K562 (cell line): ENCODE measurements around the gene PLEKHM1. TPM values are rescaled to one million over a fixed set of nuclear protein-coding genes. Genes with fewer than 3 reads are reported as not detected.

ENCODE experiments used
- ATAC-seq: fragments of 200-7000 bp; cut with Tn5 transposase; 3 replicates; pipeline ENCODE4 v1.9.1; 2020; ENCODE audit warnings: moderate library complexity
- BruUV-seq: library from RNA; stranded (reverse); fragments of 400-500 nt; replicated peaks from 2 replicates; lab custom pipeline; 2021; lab: Mats Ljungman, UMichigan
- CTCF ChIA-PET: fragments of 300-600 bp; formaldehyde crosslinking; extraction: SDS; loops from one replicate; lab custom pipeline; 2021; ENCODE audit warnings: low intra/inter-chr PET ratio; lab: Yijun Ruan, JAX
- POLR2A ChIA-PET: fragments of 300-600, 350-650 bp; sonication (Branson Sonifier 250); formaldehyde crosslinking; extraction: SDS; loops from one replicate; lab custom pipeline; 2021; ENCODE audit warnings: antibody characterized with exemption, inconsistent platforms; lab: Yijun Ruan, JAX
- DNase-seq, 4 experiments: peaks; one replicate each; pipeline versions ENCODE4 v3.0.0 to v3.0.0-alpha.2; 2011 to 2018; ENCODE audit warnings: low spot score in 3 of 4, mixed read lengths in 3 of 4; ENCODE audit errors: extremely low read depth in 1 of 4
- FAIRE-seq: peaks from 2 replicates; lab custom pipeline; 2011; peaks lifted over from hg19 to GRCh38; lab: Jason Lieb, UNC
- H2AFZ ChIP-seq: 2 replicates; pipeline ENCODE4 v1.6.0; 2011; ENCODE audit warnings: low read depth, low read length, control low read depth, inconsistent platforms
- H3K27ac ChIP-seq: fragments of 200-600 bp; 3 replicates; pipeline ENCODE4 v1.8.0; 2011; ENCODE audit warnings: low read depth, mild to moderate bottlenecking, control low read depth, inconsistent platforms, low read length, moderate library complexity, mixed read lengths; ENCODE audit errors: extremely low read depth
- H3K27me3 ChIP-seq, 2 experiments: fragments of 300-600 bp in 1 of 2; 2 replicates in 1 of 2; 3 replicates in 1 of 2; pipeline versions ENCODE4 v1.6.0 to v1.8.0; 2011; ENCODE audit warnings: inconsistent platforms in 2 of 2, low read length in 2 of 2, mild to moderate bottlenecking in 1 of 2, mixed read lengths in 1 of 2, moderate library complexity in 1 of 2; ENCODE audit not compliant: control insufficient read depth in 2 of 2, insufficient read depth in 2 of 2
- H3K36me3 ChIP-seq: fragments of 300-600 bp; 3 replicates; pipeline ENCODE4 v1.8.0; 2011; ENCODE audit warnings: mild to moderate bottlenecking, low read length, inconsistent platforms; ENCODE audit not compliant: control insufficient read depth, insufficient read depth
- H3K4me1 ChIP-seq, 2 experiments: fragments of 200-600 bp in 1 of 2; replicated peaks in 1 of 2; 2 replicates in 1 of 2; 3 replicates in 1 of 2; pipeline versions ENCODE4 v1.5.1 to v1.8.0; 2011; ENCODE audit warnings: inconsistent platforms in 2 of 2, low read length in 2 of 2, mild to moderate bottlenecking in 1 of 2, mixed read lengths in 1 of 2, moderate library complexity in 1 of 2; ENCODE audit not compliant: control insufficient read depth in 2 of 2, insufficient read depth in 2 of 2
- H3K4me2 ChIP-seq: 2 replicates; pipeline ENCODE4 v1.6.1; 2011; ENCODE audit warnings: low read length, control low read depth, inconsistent platforms, mixed read lengths; ENCODE audit not compliant: insufficient read depth
- H3K4me3 ChIP-seq: fragments of 200-600 bp; sonication (generic), shearing (Covaris generic); 2 replicates; pipeline ENCODE4 v1.5.1; 2016; ENCODE audit warnings: control low read depth, inconsistent platforms
- H3K79me2 ChIP-seq: fragments of 200-600 bp; 3 replicates; pipeline ENCODE4 v1.8.0; 2011; ENCODE audit warnings: low read length, inconsistent platforms; ENCODE audit not compliant: control insufficient read depth, insufficient read depth
- H3K9ac ChIP-seq, 2 experiments: 2 replicates each; pipeline versions ENCODE4 v1.6.0 to v1.6.1; 2011; ENCODE audit warnings: low read depth in 2 of 2, low read length in 2 of 2, control low read depth in 1 of 2, inconsistent platforms in 1 of 2, mild to moderate bottlenecking in 1 of 2, mixed read lengths in 1 of 2; ENCODE audit not compliant: insufficient read depth in 1 of 2
- H3K9me1 ChIP-seq: one replicate; pipeline ENCODE4 v1.6.0; 2011; ENCODE audit warnings: inconsistent platforms, mild to moderate bottlenecking, low read length, moderate library complexity; ENCODE audit not compliant: control insufficient read depth, insufficient read depth
- H3K9me3 ChIP-seq: replicated peaks from 2 replicates; pipeline ENCODE4 v1.5.1; 2011; ENCODE audit warnings: low read depth, low read length, inconsistent platforms; ENCODE audit not compliant: control insufficient read depth, insufficient read depth
- H4K20me1 ChIP-seq: replicated peaks from 2 replicates; pipeline ENCODE4 v1.6.1; 2011; ENCODE audit warnings: low read length, inconsistent platforms, mixed read lengths; ENCODE audit not compliant: control insufficient read depth, insufficient read depth
- ATF7 ChIP-seq: fragments of 450-650 bp; IDR thresholded peaks from 2 replicates; pipeline ENCODE4 v1.7.1; 2014; ENCODE audit warnings: mild to moderate bottlenecking, moderate library complexity
- BHLHE40 ChIP-seq: IDR thresholded peaks from 2 replicates; pipeline ENCODE4 v1.6.1; 2011; ENCODE audit warnings: low read length, improper control_type of control experiment
- BRD9 ChIP-seq: fragments of 450-650 bp; IDR thresholded peaks from 2 replicates; pipeline ENCODE4 v1.6.1; 2018; ENCODE audit warnings: low read depth; ENCODE audit not compliant: partially characterized antibody
- CBX1 ChIP-seq: sonication (generic); IDR thresholded peaks from 2 replicates; pipeline ENCODE4 v1.6.1; 2016; ENCODE audit warnings: antibody characterized with exemption, low read depth, mild to moderate bottlenecking
- DPF2 ChIP-seq: fragments of 450-650 bp; IDR thresholded peaks from 2 replicates; pipeline ENCODE4 v1.6.1; 2016
- HDAC2 ChIP-seq: fragments of 450-650 bp; IDR thresholded peaks from 2 replicates; pipeline ENCODE4 v1.6.1; 2016; ENCODE audit warnings: mild to moderate bottlenecking
- HDAC8 ChIP-seq: fragments of 450-650 bp; IDR thresholded peaks from 2 replicates; pipeline ENCODE4 v1.6.1; 2016; ENCODE audit warnings: mild to moderate bottlenecking, missing genetic modification characterization, moderate library complexity, missing compliant biosample characterization
- KDM4B ChIP-seq, 2 experiments: fragments of 450-650 bp in 1 of 2; sonication (generic) in 1 of 2; IDR thresholded peaks; 2 replicates each; pipeline ENCODE4 v1.6.1; 2016 to 2017; ENCODE audit warnings: borderline replicate concordance in 2 of 2, antibody characterized with exemption in 1 of 2, low read depth in 1 of 2, mild to moderate bottlenecking in 1 of 2
- RAD21 ChIP-seq, 2 experiments: fragments of 250-450 bp in 1 of 2; fragments of 450-650 bp in 1 of 2; sonication (Bioruptor Pico) in 1 of 2; formaldehyde crosslinking in 1 of 2; IDR thresholded peaks in 1 of 2; conservative IDR thresholded peaks in 1 of 2; 2 replicates each; pipeline versions ENCODE4 v1.4.0 to v1.8.0; 2020 to 2022; ENCODE audit warnings: mild to moderate bottlenecking in 2 of 2, moderate library complexity in 1 of 2
- RB1 ChIP-seq: fragments of 450-650 bp; IDR thresholded peaks from 2 replicates; pipeline ENCODE4 v1.6.1; 2017; ENCODE audit warnings: low read depth, mild to moderate bottlenecking
- ZBED1 ChIP-seq: IDR thresholded peaks from 2 replicates; pipeline ENCODE4 v1.6.1; 2014
- ZNF217 ChIP-seq: sonication (generic); formaldehyde crosslinking; IDR thresholded peaks from 2 replicates; pipeline ENCODE4 v1.8.0; 2022; ENCODE audit warnings: mild to moderate bottlenecking, missing genetic modification reagents
- WGBS: fragments of 100-300 bp; shearing (Covaris generic); methylation state at CpG from one replicate; pipeline ENCODE4 v1.1.6; 2016; ENCODE audit warnings: low coverage, mixed read lengths; ENCODE audit not compliant: insufficient coverage; ENCODE audit errors: missing lambda C conversion rate; 5-methylcytosine and 5-hydroxymethylcytosine counted together
- in situ Hi-C: fragments of 300-500 bp; cut with MboI; formaldehyde crosslinking; loops from 4 replicates; pipeline ENCODE4 v1.15.0; 2018; ENCODE audit warnings: inconsistent platforms, mixed read lengths
- intact Hi-C: fragments of 100-400 bp; cut with micrococcal nuclease; formaldehyde crosslinking; loops from 2 replicates; pipeline ENCODE4 v1.14.2; 2022
- polyA plus RNA-seq, 8 experiments: library from polyadenylated mRNA; depleted of rRNA in 4 of 8; stranded (reverse) in 5 of 8; unstranded in 3 of 8; fragments of >200 nt; fragmentation: Nextera tagmentation in 2 of 8; fragmentation: Illumina TruSeq in 1 of 8; extraction: Ambion mirVana in 2 of 8; extraction: Trizol in 1 of 8; gene quantifications; 2 replicates each; pipeline versions ENCODE4 v1.2.1 to v1.2.3, GENCODE V29; 2011 to 2014; ENCODE audit warnings: inconsistent platforms in 1 of 8, missing spikeins in 1 of 8
- total RNA-seq, 7 experiments: library from RNA; depleted of rRNA in 6 of 7; stranded (reverse); fragments of >200 nt in 6 of 7; fragmentation: Illumina TruSeq in 2 of 7; extraction: Trizol in 2 of 7; gene quantifications; 2 replicates each; pipeline versions ENCODE4 v1.2.1 to v1.2.3, GENCODE V29; 2011 to 2021; ENCODE audit warnings: low replicate concordance in 1 of 7
- TF ChIP-seq, protein P1 (sequence below), 3 experiments: fragments of 200-800 bp in 1 of 3; fragments of 250-450 bp in 1 of 3; fragments of 450-650 bp in 1 of 3; sonication (Bioruptor Pico) in 1 of 3; sonication (Bioruptor generic) in 1 of 3; formaldehyde crosslinking in 1 of 3; IDR thresholded peaks; 2 replicates each; pipeline versions ENCODE4 v1.6.1 to v1.8.0; 2016 to 2022; ENCODE audit warnings: mild to moderate bottlenecking in 2 of 3, missing genetic modification characterization in 2 of 3, missing compliant biosample characterization in 1 of 3, moderate library complexity in 1 of 3
- TF ChIP-seq, protein P2 (sequence below): fragments of 450-650 bp; IDR thresholded peaks from 2 replicates; pipeline ENCODE4 v1.6.1; 2016; ENCODE audit warnings: antibody characterized with exemption
- TF ChIP-seq, protein P3 (sequence below): fragments of 450-650 bp; IDR thresholded peaks from 2 replicates; pipeline ENCODE4 v1.7.0; 2016; ENCODE audit warnings: borderline replicate concordance

The PLEKHM1 gene
- total and polyA plus RNA-seq, 9 of the 15 experiments (the other 6 are each of a cell fraction or from before 2014, with no cell fraction given): 0.13 to 23.3 (median 5.7) TPM

DNA sequence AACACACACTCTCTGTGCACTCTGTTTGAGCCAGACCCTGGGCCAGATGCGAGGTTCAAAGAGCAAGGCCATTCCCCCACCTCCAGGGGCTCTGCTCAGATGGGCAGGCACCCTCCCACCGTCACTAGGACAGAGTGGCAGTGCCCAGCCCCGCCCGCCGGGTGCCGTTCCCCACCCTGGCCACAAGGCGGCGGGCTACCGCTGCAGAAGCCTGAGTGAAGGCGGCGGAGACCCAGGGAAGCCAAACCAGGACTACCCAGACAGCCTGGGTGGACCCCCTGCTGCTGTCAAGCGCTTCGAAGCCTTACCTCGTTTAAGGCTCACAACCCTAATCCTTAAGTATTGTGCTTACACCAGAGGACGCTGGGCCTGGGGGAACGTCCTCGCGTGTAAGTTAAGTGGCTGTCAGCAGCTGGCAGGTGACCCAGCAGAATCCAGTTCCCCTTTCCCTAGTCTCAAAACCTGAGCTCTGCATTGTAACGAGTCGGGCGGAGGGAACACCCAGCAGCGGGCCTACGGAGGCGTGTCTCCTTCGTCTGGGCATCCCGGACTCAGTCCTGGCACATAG is 62.4 kb downstream of the PLEKHM1 start:
- in situ Hi-C loops (loop anchor here (10.0 to 25.0 kb wide), 2 partner anchors 207 to 1084 kb away; partner anchors contain the start of gene LRRC37A2), intact Hi-C loops (loop anchor here (2.0 to 5.0 kb wide), 2 partner anchors 33 to 164 kb away; no protein-coding TSS in a partner anchor)
- peak; percentile 68 to 80 (median 80) for DNase-seq
- no peak overlapping the region for H3K4me3 ChIP-seq
- peaks cover 8 to 54% of the 10 kb centered on the region in 2 experiments for H3K4me1 ChIP-seq
- H4K20me1 ChIP-seq: no peaks in the 10 kb centered on the region
- POLR2A ChIA-PET: interaction anchor here (0.6 kb wide), 1 partner anchor 89 kb away, joined by 3 read pairs; no protein-coding TSS in a partner anchor
- H3K4me2 ChIP-seq: peak overlapping the region; percentile 78
- no peaks in the 10 kb centered on the region for H3K9me1 ChIP-seq
- peak overlapping the region; percentile 92 for H2AFZ ChIP-seq
- no peaks in the 10 kb centered on the region; the same call in 1 of the 2 replicates for H3K9me3 ChIP-seq
- H3K9ac ChIP-seq: no peak overlapping the region
- peak; percentile 72 for ATAC-seq
- H3K79me2 ChIP-seq: no peaks in the 10 kb centered on the region
- CTCF ChIA-PET: interaction anchor here (0.6 to 0.7 kb wide), 3 partner anchors 175 to 1467 kb away, joined by 3 read pairs; no protein-coding TSS in a partner anchor
- no peaks in the 10 kb centered on the region for H3K27me3 ChIP-seq
- no peak overlapping the region for H3K27ac ChIP-seq
- no TSS peak for BruUV-seq
- H3K36me3 ChIP-seq: no peaks in the 10 kb centered on the region
- WGBS: under 1% methylated on average over 26 of the region's 26 CpGs
- peak; percentile 83 for FAIRE-seq
- TF ChIP-seq HDAC8 (tag) (peak; percentile 20; the same call in 1 of the 2 replicates), ZNF217 (CRISPR knock-in tag) (no peak), BHLHE40 (peak; percentile 82), RB1 (peak; percentile 54; the same call in 1 of the 2 replicates), HDAC2 (peak; percentile 47; the same call in 1 of the 2 replicates), KDM4B (IDR thresholded peaks at IDR 0.05; ENCODE audit: borderline replicate concordance in 2 of 2, low read depth in 1 of 2) (no peak), BRD9 (peak; percentile 39), ZBED1 (no peak), ATF7 (peak; percentile 52; the same call in 1 of the 2 replicates), RAD21 (CRISPR knock-in tag; conservative IDR thresholded peaks at IDR 0.05 in 1 of 2, IDR thresholded peaks at IDR 0.05 in 1 of 2) (peak; percentile 64 to 86), DPF2 (0 out of 2 replicates have a peak, but pooled peaks have one; percentile 45), CBX1 (peak; percentile 18; the same call in 1 of the 2 replicates)
- TF ChIP-seq, protein P1, sequence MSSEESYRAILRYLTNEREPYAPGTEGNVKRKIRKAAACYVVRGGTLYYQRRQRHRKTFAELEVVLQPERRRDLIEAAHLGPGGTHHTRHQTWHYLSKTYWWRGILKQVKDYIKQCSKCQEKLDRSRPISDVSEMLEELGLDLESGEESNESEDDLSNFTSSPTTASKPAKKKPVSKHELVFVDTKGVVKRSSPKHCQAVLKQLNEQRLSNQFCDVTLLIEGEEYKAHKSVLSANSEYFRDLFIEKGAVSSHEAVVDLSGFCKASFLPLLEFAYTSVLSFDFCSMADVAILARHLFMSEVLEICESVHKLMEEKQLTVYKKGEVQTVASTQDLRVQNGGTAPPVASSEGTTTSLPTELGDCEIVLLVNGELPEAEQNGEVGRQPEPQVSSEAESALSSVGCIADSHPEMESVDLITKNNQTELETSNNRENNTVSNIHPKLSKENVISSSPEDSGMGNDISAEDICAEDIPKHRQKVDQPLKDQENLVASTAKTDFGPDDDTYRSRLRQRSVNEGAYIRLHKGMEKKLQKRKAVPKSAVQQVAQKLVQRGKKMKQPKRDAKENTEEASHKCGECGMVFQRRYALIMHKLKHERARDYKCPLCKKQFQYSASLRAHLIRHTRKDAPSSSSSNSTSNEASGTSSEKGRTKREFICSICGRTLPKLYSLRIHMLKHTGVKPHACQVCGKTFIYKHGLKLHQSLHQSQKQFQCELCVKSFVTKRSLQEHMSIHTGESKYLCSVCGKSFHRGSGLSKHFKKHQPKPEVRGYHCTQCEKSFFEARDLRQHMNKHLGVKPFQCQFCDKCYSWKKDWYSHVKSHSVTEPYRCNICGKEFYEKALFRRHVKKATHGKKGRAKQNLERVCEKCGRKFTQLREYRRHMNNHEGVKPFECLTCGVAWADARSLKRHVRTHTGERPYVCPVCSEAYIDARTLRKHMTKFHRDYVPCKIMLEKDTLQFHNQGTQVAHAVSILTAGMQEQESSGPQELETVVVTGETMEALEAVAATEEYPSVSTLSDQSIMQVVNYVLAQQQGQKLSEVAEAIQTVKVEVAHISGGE (CRISPR knock-in tag; IDR thresholded peaks at IDR 0.05): no peak
- TF ChIP-seq, protein P2, sequence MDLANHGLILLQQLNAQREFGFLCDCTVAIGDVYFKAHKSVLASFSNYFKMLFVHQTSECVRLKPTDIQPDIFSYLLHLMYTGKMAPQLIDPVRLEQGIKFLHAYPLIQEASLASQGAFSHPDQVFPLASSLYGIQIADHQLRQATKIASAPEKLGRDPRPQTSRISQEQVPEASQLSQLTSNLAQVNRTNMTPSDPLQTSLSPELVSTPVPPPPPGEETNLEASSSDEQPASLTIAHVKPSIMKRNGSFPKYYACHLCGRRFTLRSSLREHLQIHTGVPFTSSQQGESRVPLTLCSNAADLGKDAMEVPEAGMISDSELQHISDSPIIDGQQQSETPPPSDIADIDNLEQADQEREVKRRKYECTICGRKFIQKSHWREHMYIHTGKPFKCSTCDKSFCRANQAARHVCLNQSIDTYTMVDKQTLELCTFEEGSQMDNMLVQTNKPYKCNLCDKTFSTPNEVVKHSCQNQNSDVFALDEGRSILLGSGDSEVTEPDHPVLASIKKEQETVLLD: peak; percentile 20; the same call in 1 of the 2 replicates
- TF ChIP-seq, protein P3, sequence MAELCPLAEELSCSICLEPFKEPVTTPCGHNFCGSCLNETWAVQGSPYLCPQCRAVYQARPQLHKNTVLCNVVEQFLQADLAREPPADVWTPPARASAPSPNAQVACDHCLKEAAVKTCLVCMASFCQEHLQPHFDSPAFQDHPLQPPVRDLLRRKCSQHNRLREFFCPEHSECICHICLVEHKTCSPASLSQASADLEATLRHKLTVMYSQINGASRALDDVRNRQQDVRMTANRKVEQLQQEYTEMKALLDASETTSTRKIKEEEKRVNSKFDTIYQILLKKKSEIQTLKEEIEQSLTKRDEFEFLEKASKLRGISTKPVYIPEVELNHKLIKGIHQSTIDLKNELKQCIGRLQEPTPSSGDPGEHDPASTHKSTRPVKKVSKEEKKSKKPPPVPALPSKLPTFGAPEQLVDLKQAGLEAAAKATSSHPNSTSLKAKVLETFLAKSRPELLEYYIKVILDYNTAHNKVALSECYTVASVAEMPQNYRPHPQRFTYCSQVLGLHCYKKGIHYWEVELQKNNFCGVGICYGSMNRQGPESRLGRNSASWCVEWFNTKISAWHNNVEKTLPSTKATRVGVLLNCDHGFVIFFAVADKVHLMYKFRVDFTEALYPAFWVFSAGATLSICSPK: no peak
